Inflammatory macrophage treated with lipopolysaccharide for 1 hour (primary cell): ENCODE results near the gene OTUD3.
"Not testable (repeated sequence)": the region's sequence is repeated elsewhere in the genome, so short reads cannot be mapped to it uniquely, and the experiment has no call there.

ENCODE experiments used
- DNase-seq, 2 donors: peaks; one replicate each; pipeline ENCODE4 v3.0.0-alpha.2; 2020 to 2022

The OTUD3 gene

DNA sequence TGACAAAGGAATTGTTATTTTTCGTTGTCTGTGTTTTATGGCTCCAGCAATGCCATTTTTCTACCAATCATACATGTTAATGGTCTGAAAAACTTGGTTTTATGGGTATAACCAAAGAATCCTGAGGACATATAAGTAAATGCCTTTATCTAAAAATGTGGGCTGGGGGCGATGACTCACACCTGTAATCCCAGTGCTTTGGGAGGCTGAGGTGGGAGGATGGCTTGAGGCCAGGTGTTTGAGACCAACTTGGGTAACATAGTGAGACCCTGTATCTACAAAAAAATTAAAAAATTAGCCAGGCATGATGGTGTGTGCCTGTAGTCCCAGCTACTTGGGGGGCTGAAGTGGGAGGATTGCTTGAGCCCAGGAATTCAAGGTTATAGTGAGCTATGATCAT is 12.7 kb upstream of the OTUD3 start:
- DNase-seq = not testable (repeated sequence)

DNA sequence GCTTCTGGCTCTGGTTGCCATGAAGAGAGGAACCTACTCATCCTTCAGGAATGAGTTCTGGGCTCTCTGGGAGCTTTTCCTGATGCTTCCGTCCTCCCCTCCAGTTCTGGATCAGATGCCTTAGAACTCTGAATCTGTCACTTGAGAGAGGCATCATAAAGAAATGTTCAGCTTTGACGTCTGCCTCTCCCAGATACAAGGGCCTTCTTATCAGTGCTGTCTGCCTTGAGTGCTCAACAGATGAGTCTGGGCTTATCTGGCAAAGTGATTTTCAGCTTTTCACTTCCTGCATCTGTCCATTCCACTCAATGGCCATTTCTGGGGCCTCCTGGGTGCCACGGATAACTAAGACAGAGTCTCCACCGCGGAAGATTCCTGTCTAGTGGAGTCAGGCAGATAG is 12.3 kb upstream of the OTUD3 start:
- DNase-seq = no peak

DNA sequence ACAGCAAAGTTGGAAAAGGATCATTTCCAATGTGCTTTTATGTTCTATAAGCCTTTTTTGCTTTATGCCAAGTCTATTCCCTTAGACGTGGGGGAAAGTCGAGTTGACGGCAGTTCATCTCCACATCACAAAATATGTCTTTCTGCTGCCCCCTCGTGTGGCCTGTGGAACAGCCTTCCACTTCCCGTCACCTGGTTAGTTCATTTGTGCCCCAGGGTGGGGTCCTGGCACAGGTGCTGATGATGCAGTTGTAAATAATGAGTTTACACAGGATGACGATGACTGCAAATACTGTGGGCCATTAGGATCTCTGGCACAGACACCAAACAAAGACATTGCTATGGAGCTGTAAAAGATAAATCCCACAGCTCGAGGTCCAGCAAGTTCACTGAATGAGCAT is 10.0 kb upstream of the OTUD3 start:
- no peak for DNase-seq

DNA sequence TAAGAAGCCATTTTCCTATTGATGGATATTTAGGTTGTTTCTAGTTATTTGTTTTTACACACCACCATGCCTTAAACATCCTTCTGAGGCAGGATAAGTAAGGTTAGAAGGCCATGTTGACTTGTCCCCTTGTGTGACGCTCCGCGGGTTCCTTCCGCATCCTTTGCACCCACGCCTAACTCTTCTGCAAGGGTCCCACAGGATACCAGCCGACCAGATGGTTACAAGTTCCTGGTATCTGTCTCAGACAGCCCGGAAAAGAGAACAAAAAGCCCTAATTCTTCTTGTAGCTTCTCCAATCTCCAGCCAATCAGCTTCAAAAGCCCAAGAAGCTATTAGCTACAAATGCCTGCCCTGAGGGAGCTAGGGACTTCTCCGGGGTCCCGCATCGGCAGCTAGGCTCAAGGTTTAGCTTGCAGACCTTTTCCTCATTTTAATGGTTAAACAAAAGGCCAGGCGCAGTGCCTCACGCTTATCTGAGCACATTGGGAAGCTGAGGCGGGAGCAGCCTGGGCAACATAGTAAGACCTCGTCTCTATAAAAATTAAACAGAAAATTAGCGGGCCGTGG is 4.9 kb upstream of the OTUD3 start:
- DNase-seq = peak in 1 of 2 donors; percentile 19

DNA sequence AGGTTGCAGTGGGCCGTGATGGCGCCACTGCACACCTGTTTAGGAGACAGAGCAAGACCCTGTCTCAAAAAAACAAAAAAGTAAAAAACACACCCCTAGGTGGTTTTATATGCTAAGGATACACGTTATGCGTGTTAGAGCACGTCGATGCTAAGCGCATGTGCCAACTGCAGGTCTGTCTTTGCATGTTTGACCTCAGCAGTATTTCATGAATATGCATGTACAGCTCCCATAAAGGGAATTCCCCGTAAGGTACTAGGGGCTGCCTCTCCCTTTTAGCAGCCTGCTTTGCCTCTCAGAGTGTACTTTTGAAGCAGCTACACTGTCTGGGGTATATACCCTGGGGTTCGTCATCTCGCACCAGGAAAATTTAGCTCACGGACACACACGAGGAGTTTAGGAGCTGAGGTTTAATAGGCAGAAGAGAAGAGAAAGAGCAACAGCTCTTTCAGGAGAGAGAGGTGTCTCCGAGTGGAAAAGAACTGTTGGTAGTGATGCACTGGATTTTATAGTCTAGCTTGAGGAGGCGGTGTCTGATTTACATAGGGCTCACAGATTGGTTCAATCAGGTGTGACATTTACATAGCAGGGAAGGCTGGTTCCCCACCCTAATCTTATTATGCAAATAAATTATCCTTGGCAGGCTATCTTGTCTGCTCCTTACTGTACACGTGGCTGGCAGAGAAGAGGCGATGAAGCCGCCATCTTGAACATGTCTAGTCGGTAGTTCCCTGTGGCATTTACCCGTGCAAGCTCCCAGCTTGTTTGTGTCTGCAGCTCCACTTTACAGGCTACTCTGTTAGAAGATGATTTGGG is 4.2 kb upstream of the OTUD3 start:
- DNase-seq = no peak

DNA sequence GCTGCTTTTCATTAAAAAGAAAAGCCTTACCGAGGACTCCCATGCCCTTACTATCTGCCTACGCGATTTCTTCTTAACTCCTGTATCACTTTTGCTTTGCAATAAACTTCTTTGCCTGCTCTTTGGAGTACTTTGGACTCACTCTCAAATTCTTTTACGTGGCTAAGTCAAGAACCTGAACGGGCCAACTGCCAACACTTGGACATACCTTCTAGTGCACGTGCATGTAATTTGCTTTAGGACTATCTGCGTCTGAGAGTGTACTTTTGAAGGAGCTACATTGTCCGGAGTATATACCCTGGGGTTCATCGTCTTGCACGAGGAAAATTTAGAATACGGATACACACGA is 3.6 kb upstream of the OTUD3 start:
- no peak for DNase-seq

DNA sequence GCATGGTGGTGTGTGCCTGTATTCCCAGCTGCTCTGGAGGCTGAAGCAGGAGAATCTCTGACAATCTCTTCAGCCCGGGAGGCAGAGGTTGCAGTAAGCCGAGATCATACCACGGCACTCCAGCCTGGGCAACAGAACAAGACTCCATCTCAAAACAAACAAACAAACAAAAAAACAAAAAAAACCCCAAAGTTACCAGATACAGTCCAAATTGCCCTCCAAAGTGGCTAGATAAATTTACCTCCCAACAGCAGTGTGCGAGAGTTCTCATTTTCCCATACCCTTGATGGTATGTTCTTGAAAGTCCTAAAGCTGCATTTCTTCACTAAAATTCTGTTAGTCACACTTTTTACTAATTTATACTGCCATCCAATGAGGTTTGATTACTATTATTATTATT is 3.0 kb upstream of the OTUD3 start:
- no peak for DNase-seq

DNA sequence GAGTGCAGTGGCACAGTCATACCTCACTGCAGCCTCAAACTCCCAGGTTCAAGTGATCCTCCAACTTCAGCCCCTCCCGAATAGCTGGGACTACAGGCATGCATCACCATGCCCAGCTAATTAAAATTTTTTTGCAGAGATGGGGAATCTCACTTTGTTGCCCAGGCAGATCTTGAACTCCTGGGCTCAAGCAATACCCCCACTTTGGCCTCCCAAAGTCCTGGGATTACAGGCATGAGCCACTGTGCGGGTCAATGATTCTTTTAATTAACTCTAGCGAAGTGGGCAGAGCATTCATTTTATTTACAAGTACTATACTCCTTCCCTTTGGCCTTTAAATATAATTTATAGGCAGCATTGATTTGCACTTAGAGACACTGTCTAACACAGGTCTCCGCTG is 2.5 kb upstream of the OTUD3 start:
- no peak for DNase-seq

DNA sequence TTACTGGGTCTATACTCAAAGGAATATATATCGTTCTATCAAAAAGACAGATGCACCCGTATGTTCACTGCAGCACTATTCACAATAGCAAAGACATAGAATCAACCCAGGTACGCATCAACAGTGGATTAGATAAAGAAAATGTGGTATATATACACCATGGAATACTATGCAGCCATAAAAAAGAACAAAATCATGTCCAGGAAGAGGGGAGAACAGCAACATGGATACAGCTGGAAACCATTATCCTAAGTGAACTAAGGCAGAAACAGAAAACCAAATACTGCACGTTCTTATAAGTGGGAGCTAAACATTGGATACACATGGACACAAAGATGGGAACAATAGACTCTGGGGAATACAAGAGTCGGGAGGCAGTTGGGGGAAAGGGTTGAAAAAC is 1.4 kb upstream of the OTUD3 start:
- not testable (repeated sequence) for DNase-seq

DNA sequence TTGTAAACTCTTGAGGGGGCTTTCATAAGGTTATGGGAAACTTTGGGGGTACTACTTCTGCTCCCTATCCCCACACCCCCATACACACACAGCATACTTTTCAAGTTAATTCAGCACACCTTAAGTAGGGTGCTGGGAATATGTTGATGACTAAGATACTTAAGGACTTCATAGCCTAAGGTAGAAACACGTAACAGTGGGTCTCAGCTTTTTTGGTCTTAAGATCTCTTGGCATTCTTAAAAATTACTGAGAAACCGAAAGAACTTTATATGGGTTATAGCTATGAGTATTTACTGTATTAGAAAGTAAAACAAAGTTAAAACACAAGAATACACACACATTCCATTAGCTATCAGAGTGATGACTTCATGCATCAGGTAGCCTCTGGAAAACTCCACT is 2.1 kb downstream of the OTUD3 start:
- no peak for DNase-seq

DNA sequence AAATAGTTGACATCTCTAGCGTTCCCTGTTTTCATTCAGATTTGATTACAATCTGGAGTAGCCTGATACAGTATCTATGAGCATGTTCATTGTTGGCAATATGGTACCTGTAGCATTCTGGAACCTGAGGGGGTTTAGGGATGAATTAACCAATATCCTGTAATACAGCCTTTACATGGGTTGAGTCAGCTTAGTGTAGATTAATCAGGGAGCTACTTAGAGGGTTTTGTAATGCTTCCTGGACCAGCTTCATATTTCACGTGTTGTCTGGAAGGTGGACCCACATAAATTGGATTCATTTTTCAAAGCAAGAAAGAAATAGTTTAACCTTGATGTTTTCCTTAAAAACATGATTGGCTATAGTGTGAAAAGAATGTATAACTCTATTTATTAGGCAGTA is 3.6 kb downstream of the OTUD3 start:
- DNase-seq = no peak

DNA sequence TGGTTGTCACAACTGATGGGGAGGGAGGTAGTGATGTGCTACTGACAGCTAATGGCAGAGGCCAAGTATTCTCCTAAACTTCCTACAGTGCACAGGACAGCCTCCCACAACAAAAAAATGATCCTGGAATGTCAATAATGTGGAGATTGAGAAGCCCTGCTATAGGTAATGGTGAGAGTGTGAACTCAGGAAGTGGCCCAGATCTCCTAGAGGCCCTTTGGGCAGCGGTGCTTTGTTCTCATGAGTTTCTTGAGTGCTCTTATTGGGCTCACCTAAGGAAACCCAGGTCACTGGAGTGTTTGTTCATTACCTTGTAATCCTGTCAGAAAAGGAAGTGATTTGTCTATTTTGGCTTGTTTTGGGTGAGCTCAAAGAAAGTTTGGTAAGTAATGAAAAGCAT is 5.9 kb downstream of the OTUD3 start:
- DNase-seq = no peak

DNA sequence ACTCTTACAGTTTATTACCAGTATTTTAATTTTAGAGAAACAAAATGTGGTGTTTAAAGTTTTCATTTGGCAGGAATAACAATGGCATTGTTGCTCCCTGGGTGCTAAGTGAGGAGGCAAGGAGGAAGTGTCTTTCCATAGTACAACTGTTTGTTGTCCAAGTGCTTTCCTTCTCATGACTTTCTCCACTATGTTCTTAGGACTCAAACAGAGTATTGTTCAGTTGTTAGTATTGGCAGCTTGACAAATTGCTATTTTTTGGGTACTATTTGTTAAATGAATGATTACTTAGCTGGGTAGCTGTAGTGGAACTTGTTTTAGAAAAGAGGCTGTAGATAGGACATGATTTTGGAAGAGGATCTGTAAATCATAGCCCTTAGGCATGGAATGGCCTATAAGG is 7.5 kb downstream of the OTUD3 start:
- DNase-seq = no peak

DNA sequence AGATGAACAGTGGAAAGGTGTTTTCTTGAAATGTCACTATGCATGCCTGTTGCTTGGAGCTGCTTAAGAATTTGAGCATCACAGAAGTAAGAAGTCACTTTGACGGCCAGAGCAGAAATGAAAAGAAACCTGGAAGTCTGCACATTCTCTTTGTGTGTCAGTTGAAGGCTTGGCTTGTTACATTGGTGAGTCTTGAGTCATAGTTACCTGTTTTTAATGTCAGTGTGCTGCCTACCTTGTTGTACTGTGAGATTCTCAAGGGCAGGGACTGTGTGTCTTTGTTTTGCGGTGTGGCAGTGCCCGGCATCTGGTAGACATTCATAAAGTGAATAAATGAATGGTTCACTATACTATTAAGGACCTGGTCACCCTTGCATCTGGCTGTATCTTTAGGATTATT is 9.9 kb downstream of the OTUD3 start:
- DNase-seq = no peak

DNA sequence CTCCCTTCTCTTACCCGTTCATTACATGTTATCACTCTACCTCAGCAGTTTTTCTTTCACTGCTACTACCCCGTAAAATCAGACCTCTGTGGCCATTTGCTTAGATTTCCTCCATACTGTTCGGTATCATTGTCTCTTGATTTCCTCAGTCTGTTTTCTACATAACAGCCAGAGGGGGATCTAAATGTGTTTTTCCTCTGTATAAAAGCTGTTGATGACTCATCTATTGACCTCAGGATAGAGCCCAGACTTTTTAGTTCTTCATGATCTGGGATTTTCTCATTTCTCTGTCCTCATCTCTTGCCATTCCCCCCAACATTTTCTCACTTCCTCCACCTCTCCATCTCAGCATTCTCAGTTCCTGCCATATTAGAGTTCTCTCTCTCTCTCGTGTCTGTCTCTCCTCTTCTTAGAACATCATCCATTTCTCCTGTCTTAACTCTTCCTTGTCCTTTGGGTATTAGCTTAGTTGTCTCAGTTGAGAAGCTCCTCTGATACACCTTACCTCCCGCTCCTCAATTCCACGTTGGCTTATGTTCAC is 10.5 kb downstream of the OTUD3 start:
- peak in 1 of 2 donors; percentile 7 for DNase-seq

DNA sequence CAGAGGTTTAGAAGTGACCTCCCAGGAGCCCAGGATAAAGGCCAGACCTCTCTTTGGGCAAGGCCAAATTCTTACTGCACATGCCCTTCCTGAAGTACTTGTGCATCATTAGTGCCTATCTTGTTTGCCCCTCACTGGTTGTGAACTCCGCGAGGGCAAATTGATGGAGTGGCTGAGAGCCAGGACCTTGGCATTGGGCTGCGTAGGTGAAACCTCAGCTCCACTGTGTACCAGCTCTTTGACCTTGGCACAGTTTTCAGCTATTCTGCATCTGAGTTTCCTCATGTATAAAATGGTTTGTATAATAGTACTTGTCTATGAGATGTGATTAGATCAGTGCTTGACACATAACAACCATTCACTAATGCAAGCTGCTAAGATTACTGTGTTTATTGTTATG is 11.5 kb downstream of the OTUD3 start:
- no peak for DNase-seq

DNA sequence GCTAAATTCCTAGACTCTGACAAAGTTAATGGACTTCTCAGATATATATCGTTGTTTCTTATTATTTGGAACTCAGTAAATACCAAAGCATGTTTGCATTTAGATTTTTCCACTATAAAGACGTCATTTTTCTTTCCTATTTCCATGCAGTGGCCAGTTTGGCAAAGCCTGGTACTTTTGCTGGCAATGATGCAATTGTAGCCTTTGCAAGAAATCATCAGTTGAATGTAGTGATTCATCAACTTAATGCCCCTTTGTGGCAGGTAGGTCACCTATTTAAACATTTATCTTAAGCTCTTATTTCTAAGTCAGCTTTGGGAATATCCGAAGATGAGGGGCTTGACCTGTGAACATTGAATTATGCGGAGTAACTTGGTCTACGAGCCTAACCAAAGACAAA is 12.0 kb downstream of the OTUD3 start:
- no peak for DNase-seq

DNA sequence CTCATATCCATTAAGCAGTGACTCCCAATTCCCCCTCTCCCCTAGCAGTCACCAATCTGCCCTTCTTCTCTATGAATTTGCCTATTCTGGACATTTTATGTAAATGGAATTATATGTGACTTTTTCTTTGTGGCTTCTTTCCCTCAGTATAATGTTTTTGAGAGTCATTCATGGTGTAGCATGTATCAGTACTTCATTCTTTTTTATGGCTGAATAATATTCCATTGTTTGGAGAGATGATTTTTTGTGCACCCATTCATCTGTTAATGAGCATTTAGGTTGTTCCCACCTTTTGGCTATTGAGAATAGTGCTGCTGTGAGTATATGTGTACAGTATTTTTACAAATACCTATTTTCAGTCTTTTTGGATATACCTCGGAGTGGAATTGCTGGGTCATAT is 19.5 kb downstream of the OTUD3 start:
- DNase-seq = no peak

DNA sequence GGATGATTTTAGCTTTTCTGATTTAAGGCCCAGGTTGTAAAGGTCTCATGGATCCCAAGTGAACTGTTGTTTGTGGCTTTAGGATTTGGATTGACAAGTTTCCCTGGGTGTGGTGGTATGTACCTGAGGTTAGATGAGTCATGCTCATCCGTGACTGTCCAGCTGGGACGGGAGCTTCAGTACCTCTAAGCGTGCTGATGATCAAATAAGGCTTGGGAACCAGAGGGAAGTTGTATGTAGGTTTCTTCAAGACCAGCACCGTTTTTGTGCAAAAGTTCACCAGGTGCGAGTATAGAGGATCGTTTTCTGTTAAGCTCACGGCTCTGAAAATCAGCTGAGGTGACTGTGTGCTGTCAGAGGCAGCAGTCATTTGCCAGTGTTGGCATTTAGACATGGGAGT is 21.4 kb downstream of the OTUD3 start:
- no peak for DNase-seq

DNA sequence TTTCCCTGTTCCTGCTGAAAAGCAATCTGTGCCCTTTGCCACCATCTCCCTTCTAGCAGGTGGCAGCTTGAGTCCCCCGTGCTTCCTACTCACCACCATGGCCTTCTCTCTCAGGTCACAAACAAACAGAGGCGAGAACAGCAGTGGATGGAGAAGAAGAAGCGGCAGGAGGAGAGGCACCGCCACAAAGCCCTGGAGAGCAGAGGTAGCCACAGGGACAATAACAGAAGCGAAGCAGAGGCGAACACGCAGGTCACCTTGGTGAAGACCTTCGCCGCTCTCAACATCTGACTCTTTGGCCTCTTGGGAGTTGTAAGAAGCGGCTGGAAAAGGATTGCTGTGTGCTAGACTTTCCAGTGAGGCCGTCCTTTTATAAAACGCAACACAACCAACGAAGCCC is 25.3 kb downstream of the OTUD3 start:
- no peak for DNase-seq

DNA sequence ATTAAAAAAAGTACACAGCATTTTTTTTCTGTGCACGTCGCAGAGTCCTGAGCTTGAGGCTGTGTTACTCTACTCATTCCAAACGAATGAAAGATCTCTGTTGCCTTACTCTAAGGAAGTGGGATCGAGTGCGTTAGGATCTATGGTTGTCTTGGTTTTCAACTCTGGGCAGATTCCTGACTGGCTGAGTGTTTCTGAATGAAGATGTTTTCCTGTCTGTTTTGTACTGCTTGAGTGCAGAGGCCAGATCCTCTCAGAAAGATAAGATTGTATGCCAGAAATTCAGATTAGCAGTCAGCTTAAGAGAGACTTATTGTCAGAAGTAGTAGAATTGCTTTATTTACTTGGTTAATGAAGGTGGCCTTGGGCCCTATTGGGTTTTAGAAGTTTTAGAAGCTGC is 27.2 kb downstream of the OTUD3 start:
- DNase-seq = no peak

DNA sequence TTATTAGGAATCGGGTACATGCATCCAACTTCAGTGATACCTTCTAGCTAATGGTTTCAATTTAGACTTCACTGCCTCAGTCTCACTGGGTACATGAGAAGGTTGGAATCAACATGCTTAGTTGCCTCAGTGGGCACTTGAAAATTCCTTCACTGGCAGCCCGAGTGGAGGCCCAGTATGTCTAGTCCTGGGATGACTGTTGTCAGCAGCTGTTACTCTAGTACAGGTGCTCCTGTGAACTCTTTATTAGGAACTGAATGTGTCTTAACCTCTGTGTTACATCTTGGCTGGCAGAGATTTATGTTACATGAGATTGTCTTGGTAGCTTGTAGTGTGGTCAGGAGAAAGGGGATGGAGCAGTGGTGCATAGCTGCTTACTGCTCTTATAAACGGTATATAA is 27.8 kb downstream of the OTUD3 start:
- no peak for DNase-seq

DNA sequence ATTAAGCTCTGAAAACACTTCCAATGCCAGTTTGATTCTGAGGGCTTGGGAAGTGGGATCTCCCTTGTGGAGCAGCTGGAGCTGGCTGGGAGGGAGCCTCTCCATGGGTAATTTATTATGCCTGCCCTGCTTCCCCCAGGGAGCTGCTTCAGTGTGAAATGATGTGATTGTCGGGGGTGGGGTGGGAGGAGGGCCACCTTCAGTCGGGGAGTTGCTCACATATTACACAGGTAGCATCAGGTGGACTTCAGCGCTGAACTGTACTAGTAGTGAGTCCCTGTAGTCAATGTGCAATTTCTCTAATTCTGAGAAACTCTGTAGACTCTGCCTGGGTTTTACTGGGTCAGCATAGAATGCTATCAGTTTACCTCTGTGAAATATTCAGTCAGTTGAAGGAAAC is 28.5 kb downstream of the OTUD3 start:
- DNase-seq = no peak

DNA sequence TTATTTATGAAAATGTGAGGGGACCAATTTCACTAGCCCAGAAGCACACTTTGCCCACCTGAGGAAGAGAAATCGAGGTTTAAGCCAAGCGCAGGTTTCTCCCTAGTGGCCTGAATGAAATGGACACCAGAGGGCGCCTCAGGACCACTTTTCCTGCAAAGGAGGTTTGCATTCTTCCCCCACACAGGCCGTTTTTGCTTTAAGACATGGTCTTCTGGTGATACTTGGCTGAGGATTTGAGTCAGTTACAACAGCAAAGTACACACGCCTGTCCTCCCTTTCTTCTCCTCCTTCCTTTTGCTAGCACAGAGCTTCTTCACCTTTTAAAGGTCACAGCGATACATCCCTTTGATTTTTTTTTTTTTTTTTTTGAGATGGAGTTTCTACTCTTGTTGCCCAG is 35.9 kb downstream of the OTUD3 start:
- peak; percentile 44 to 89 for DNase-seq

DNA sequence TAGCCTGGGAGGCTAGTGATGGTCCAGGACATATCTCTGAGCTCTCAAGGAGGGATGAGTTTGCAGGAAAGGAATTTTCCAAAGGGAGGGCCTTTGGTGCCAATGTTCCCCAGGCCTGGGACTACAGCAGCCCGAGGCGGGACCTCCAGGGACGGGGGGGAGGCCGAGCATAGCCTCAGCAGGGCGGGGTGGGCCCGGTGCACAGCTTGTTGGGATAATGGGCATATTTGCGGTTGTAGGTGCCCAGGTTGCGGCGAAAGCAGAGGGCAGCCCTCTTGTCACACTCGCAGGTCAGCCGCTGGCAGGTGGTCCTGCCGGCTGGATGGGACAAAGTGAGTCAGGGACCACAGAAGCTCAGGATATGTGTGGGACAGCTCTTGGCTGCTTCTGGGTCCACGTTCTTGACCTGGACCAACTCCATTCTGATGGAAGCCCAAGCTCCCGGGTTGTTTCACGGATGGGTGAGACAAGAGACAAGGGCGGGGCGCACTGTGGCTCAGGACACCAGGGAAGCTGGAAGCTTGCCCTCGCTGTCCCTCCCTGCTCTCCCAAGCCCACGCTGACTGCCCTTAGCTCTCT is 38.0 kb downstream of the OTUD3 start:
- DNase-seq = no peak
